Measurements from ENCODE around the gene VSTM2B.

GRCh38 chr19:29523568-29523967, 2.2 kb upstream of the VSTM2B start:
- TF ChIP-seq CTCF (IDR thresholded peaks at IDR 0.05) (no peak), POLR2AphosphoS5 (IDR thresholded peaks at IDR 0.05) (no peak)
